Measurements from ENCODE around the gene ZMAT3.
"Not testable (repeated sequence)": the region's sequence is repeated elsewhere in the genome, so short reads cannot be mapped to it uniquely, and the experiment has no call there.

ZMAT3 gene

GRCh38 chr3:179068779-179069530, 2.7 kb downstream of the ZMAT3 start:
- DNase-seq (ENCODE audit: low spot score): peak; percentile 21

GRCh38 chr3:179067839-179068238, 3.8 kb downstream of the ZMAT3 start:
- no peak for DNase-seq (ENCODE audit: low spot score)

GRCh38 chr3:179067291-179067690, 4.3 kb downstream of the ZMAT3 start:
- no peak for DNase-seq (ENCODE audit: low spot score)

- DNase-seq (ENCODE audit: low spot score): no peak
These were observed 7.6 kb downstream of the ZMAT3 start for GRCh38 chr3:179063945-179064560.

DNA sequence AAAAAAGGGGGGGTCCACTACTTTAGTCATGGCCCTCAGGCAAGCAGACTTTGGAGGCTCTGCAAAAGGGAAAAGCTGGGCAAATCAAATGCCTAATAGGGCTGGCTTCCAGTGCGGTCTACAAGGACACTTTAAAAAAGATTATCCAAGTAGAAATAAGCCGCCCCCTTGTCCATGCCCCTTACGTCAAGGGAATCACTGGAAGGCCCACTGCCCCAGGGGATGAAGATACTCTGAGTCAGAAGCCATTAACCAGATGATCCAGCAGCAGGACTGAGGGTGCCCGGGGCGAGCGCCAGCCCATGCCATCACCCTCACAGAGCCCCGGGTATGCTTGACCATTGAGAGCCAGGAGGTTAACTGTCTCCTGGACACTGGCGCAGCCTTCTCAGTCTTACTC, 15.3 kb downstream of the ZMAT3 start:
- DNase-seq (ENCODE audit: low spot score): no peak

DNA sequence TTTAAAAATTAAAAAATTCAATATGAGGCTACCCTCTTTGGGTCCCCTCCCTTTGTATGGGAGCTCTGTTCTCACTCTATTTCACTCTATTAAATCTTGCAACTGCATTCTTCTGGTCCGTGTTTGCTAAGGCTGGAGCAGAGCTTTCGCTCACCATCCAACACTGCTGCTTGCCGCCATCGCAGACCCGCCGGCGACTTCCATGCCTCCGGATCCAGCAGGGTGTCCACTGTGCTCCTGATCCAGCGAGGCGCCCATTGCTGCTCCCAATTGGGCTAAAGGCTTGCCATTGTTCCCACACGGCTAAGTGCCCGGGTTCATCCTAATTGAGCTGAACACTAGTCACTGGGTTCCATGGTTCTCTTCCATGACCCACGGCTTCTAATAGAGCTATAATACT, 17.0 kb downstream of the ZMAT3 start:
- DNase-seq (ENCODE audit: low spot score): not testable (repeated sequence)

DNA sequence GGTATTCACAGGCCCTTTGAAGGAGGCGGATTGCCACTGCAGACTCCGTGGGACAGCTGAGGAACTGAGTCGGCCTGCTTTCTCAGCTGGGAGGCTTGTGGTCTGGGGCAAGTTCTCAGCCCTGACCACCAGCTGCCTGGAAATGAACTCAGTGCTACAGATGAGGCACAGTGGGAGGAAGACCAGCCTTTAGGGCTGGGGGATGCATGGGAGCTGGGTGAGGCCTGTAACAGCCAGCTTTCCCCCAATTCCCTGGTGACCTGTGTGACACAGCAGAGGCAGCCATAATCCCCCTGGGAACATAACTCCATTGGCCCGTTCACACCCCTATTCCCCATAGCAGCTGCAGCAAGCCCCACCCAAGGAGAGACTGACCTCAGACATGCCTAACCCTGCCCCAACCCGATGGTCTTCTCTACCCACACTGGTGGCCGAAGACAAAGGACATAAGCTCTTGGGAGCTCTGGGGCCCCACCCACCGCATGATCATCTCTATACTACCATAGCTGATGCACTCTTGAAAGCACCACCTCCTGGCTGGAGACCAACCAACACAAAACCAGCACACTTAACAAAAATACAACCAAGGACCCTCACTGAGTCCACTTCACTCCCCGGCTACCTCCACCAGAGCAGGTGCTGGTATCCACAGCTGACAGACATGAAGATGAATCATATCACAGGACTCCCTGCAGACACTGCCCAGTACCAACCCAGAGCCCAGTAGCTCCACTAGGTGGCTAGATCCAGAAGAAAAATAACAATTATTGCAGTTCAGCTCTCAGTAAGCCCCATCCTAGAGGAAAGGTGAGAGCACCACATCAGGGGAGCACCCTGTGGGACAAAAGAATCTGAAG, 24.9 kb downstream of the ZMAT3 start:
- DNase-seq (ENCODE audit: low spot score): no peak

DNA sequence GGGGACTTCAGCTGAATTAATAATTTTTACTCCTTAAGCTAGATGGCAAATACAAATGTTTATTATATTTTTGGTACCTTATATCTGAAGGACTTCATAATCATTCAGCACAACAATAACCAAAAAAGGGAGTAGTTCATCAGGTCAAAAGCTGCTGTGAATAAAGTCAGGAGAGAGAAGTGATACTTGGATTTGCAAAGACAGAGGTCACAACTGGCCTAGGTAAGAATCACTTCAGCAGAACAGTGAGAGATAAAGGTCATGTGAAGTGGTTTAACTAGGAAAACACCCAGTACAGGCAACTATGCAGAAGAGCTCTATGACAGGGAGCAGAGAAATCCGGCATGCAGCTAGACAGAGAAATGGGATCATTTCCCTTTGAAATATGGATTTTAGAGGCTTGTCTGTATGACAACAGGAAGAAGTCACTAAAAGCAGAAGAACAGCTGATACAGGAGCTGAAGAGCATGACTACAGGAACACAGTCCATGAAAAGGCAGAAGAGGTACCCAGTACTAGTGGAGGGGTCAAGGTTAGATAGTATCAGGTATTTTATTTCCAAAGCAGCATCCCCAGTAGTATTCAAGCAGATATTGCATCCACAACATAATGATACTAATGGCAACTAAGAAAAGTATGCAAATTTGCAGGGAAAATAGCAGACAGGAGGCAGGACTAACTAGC, 25.7 kb downstream of the ZMAT3 start:
- no peak for DNase-seq (ENCODE audit: low spot score)

GRCh38 chr3:179038899-179039251, 32.7 kb downstream of the ZMAT3 start:
- DNase-seq (ENCODE audit: low spot score): peak; percentile 3

DNA sequence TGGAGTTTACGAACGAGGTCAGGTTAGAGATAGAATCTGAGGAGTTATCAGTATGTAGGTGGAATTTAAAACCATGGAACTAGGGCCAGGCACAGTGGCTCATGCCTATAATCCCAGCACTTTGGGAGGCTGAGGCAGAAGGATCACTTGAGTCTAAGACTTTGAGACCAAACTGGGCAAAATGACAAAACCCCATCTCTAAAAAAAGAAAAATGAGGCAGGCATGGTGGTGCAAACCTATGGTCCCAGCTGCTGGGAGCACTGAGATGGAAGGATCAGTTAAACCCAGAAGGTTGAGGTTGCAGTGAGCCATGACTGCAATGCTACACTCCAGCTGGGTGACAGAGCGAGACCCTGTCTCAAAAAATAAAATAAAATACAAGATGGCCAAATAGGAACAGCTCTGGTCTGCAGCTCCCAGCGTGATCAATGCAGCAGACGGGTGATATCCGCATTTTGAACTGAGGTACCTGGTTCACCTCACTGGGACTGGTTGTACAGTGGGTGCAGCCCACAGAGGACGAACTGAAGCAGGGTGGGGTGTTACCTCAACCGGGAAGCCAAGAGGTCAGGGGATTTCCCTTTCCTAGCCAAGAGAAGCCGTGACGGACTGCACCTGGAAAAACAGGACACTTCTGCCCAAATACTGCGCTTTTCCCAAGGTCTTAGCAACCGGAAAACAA, 33.3 kb downstream of the ZMAT3 start:
- no peak for DNase-seq (ENCODE audit: low spot score)

GRCh38 chr3:179037351-179037750, 34.3 kb downstream of the ZMAT3 start:
- DNase-seq (ENCODE audit: low spot score): peak; percentile 75

DNA sequence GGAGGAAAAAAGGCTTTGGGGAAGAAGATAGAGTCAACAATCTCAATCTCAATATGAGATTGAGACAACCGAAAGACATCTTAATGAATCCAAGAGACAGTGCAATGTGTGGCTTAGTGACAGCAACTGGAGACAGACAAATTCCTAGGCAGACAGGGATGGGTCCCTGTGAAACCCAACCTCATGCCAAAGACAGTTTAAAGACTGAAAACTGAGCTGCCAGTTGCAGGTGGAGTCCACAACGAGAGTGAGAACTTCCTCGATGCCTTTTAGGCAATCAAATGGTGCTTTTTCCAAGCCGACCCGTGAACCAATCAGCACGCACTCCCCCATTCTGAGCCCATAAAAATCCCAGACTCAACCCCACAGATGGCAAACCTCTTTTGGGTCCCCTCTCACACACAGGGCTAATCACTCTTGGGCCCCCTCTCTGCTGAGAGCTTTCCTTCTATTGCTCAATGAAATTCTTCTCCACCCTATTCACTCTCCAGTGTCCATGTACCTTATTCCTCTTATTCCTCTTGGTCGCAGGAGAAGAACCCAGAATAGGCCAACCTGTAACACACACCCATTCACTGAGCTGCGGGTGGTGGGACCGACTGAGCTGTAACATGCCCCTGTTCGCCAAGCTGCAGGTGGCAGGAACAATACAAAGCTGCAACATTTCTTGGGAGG, 34.8 kb downstream of the ZMAT3 start:
- no peak for DNase-seq (ENCODE audit: low spot score)

DNA sequence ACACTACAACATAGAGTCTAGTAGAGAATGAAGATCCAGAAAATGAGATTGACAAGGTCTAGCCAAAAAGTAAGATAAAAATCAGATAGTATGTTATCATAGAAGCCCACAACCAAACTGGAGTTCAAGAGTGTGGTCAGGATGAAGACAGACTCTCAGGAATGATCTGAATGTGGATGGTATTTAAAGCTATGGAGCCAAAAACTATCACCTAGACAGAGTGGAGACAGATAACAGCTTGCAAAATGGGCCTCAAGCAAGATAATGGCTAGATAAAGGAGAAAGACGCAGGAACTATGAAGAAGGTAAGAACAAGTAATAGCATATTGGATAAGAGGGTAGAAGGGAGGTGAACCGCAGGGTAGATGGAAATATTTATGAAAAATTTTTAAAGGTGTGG, 35.4 kb downstream of the ZMAT3 start:
- no peak for DNase-seq (ENCODE audit: low spot score)

DNA sequence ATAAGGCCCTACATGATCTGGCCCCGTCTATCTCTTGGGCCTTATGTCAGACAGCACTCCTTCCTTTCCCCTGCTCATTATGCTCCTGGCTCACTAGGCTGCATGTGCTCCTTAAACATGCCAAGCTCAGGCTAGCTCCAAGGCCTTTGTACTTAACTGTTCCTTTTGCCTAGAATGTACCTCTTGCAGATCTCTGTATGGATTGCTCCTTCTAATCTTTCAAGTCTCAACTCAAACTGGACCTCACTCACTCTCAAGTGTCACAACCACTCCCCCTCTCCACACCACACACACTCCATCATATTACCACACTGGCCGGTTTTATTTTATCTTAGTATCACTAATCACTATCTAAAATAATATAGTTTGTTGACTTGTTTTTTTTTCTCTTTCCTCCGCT, 36.4 kb downstream of the ZMAT3 start:
- no peak for DNase-seq (ENCODE audit: low spot score)

DNA sequence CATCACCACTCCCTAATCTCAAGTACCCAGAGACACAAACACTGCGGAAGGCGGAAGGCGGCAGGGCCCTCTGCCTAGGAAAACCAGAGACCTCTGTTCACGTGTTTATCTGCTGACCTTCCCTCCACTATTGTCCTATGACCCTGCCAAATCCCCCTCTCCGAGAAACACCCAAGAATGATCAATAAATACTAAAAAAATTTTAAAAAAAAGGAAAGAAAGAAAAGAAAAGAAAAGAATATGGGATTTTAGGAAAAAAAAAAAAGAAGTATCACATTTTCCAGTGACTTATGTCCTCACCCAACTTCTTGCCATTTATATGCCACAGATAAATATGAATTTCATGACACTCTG, 38.3 kb downstream of the ZMAT3 start:
- DNase-seq (ENCODE audit: low spot score): not testable (repeated sequence)

GRCh38 chr3:179032454-179033303, 38.9 kb downstream of the ZMAT3 start:
- not testable (repeated sequence) for DNase-seq (ENCODE audit: low spot score)

- no peak for DNase-seq (ENCODE audit: low spot score)
These were observed 42.5 kb downstream of the ZMAT3 start for GRCh38 chr3:179029096-179029495.

- DNase-seq (ENCODE audit: low spot score): no peak
These were observed 43.2 kb downstream of the ZMAT3 start for GRCh38 chr3:179028408-179028807.

DNA sequence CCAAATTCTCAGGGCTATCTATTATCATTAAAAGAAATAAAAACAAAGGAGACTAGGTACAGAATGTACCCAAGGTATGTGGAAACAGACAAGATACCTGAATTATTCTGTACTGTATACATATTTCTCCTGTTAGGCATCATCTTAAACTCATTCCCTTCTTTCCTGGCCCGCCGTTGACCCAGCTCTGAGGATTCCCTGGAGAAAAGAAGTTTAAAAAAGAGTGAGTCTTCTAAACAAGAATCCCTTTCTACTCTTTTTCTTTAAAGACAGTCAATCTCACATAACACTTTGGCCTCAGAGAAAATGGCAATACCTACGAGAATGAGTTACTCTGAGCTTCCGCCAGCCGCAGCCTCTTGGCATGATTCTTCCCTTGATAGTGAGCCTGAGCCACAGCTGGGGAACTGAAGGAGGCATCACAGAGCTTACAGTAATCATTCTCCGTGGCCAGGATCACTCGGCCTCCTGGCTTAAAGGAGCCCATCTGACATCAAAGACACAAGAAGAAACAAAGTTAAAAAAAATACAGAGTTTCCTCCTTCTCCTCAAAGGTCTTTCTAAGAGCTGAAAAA, 44.2 kb downstream of the ZMAT3 start:
- peak; percentile 7 for DNase-seq (ENCODE audit: low spot score)

DNA sequence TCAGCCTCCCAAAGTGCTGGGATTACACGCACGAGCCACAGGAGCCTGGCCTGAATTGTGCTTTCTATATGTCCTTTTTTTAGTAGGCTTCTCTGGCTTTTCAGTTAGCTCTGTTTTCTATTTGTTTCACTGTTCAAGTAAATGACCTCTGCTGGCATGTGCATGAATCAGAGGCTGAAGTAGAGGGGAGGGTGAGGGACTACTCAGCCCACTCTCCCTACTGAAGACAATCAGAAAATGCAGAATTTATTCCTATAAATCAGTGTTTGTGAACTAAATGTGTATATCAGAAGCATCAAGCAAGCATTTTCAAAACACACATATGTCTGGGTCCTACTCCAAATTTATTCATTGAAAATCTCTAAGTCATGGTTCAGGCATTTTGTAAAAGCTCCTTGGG, 45.0 kb downstream of the ZMAT3 start:
- DNase-seq (ENCODE audit: low spot score): no peak
